Activated T-cell treated with anti-CD3 and anti-CD28 coated beads, Interleukin-2, amount 50 U/mL, for 4 hours (primary cell): Measurements from ENCODE around the gene RELL2. TPM values are rescaled to one million over a fixed set of nuclear protein-coding genes. Genes with fewer than 3 reads are reported as not detected.

Experiments used
- ATAC-seq, 2 donors: fragments of 200-7000 bp; cut with Tn5 transposase; one replicate each; pipeline ENCODE4 v1.10.0; 2021
- DNase-seq: peaks from one replicate; pipeline ENCODE4 v3.0.0-alpha.2; 2020
- H3K27me3 Mint-ChIP-seq: one replicate; pipeline ENCODE4 v1.8.0; 2021; ENCODE audit warnings: low read depth, mixed read lengths
- H3K36me3 Mint-ChIP-seq: one replicate; pipeline ENCODE4 v1.8.0; 2022; ENCODE audit warnings: mixed read lengths; ENCODE audit not compliant: insufficient read depth
- H3K4me1 Mint-ChIP-seq: one replicate; pipeline ENCODE4 v1.8.0; 2021; ENCODE audit warnings: low read depth, mixed read lengths
- H3K4me3 Mint-ChIP-seq: one replicate; pipeline ENCODE4 v1.8.0; 2021; ENCODE audit warnings: mild to moderate bottlenecking, moderate library complexity, mixed read lengths
- H3K9me3 Mint-ChIP-seq: one replicate; pipeline ENCODE4 v1.8.0; 2021; ENCODE audit warnings: mixed read lengths
- total RNA-seq, 3 donors: library from RNA; stranded (reverse); gene quantifications; one replicate each; pipeline ENCODE4 v1.2.1, GENCODE V29; 2021

The RELL2 gene
- total RNA-seq, 3 donors from 2014 or later: 25.8 to 30.4 (median 29.5) TPM

DNA sequence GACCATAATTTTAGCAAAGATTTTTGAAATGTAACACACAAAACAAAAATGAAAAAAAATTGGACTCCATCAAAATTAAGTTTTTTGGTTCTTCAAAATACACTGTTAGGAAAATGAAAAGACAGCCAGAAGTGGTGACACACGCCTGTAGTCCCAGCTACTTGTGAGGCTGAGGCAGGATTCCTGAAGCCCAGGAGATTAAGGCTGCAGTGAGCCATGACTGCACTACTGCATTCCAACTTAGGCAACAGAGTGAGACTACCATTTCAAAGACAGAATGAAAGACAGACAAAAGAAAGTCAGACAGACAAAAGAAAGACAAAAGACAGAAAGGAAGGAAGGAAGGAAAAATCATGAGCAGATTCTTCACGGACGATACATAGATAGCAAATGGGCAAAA is 25.5 kb upstream of the RELL2 start:
- ATAC-seq (no peak), DNase-seq (no peak)
- Mint-ChIP-seq H3K27me3 (no peaks in the 10 kb centered on the region), H3K4me1 (peaks cover 81% of the 10 kb centered on the region), H3K4me3 (peak overlapping the region; percentile 50), H3K9me3 (no peaks in the 10 kb centered on the region), H3K36me3 (peaks cover 20% of the 10 kb centered on the region)

DNA sequence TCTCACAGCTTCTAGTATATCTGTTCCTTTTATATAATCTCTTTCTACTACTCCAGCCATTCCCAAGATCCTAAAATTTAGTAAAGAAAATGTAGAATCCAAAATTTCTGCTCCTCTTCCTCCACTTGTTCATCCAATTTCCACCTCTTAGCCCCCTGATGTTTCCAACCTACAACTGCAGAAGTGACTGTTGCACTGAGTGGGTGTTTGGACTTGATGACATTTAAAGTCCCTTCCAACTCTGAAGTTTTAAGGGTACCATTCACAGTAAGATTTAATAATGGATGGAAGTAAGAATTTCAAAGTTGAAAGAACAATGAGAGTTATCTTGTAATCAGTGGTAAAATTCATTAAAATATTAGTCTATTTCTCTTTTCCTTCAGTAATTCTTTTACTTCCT is 23.5 kb upstream of the RELL2 start:
- Mint-ChIP-seq H3K4me1 (peaks cover 72% of the 10 kb centered on the region), H3K9me3 (no peaks in the 10 kb centered on the region), H3K4me3 (peak overlapping the region; percentile 60), H3K36me3 (peaks cover 16% of the 10 kb centered on the region), H3K27me3 (no peaks in the 10 kb centered on the region)
- ATAC-seq (no peak), DNase-seq (no peak)

DNA sequence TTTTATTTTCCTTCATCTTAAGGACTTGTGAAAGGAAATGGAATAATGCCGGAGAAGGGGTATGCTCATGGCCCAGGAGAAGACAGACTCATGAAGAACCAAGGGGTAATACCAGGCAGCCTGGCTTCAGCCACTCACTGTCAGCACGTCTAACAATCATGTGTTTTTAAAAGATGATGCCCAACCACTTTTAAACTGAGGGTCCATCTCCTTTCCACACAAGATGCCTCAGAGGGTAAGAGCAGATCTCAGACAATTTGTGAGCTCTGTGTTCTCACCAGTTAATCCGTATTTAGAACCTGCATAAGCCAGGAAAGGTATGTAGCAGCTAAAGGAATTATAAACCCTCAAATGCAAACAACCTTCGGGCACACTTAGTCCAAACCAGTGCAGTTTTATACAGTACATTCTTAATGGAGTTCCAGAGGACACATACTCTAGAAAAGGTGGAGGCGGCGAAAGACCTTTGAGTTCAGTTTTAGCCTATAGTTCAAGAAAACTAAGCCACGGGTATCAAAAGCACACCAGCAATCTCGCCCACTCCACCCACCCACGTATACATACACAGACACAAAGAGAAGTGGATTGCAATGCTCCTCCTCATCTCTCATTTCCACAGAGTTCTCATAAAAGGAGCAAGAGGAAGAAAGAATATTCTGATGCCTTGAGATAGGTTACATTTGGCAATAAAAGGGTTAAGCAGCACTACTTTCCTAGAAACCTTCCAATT is 20.6 kb upstream of the RELL2 start:
- Mint-ChIP-seq H3K36me3 (peaks cover 10% of the 10 kb centered on the region), H3K4me1 (peaks cover 56% of the 10 kb centered on the region), H3K27me3 (no peaks in the 10 kb centered on the region), H3K4me3 (peak overlapping the region; percentile 99), H3K9me3 (no peaks in the 10 kb centered on the region)
- DNase-seq: peak; percentile 41
- ATAC-seq: no peak

DNA sequence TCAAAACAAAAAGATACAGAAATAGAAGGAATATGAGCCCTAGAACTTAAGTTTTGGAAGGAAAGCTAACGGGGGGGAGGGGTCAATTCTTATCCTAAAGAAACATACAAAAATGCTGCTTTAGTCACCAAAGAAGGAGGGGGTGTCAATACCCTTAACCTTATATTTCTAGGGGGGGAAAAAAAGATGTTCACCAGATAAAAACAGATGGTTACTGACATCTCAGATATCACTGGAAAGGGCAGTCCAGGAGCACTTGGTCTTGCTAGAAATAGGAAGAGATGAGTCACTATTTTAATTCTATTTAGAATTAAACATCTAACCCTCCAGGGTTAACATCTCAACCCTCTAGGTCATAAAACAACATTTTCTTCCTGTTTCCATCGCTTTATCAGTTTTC is 19.7 kb upstream of the RELL2 start:
- no peak for ATAC-seq
- Mint-ChIP-seq H3K4me3 (peak overlapping the region; percentile 99), H3K4me1 (peaks cover 54% of the 10 kb centered on the region), H3K9me3 (no peaks in the 10 kb centered on the region), H3K36me3 (peaks cover 13% of the 10 kb centered on the region), H3K27me3 (no peaks in the 10 kb centered on the region)
- DNase-seq: no peak

DNA sequence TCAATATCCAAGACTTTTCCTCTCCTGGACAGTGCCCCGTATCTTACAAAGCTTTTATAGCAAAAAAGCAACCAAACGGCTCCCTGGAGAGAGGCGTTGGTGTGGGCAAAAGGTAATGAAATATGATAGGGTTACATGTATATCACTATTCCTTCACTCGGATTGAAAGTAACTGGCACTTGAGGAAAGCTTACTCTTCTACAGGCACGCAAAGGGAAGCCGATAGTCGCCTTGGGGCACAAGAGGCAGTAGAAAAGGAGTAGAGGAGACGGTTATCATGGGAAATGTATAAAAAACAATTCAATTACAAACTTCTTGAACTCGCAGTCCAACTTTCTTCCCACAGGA is 19.1 kb upstream of the RELL2 start:
- DNase-seq (no peak), ATAC-seq (no peak)
- Mint-ChIP-seq H3K4me3 (peak overlapping the region; percentile 99), H3K4me1 (peaks cover 51% of the 10 kb centered on the region), H3K27me3 (no peaks in the 10 kb centered on the region), H3K9me3 (no peaks in the 10 kb centered on the region), H3K36me3 (peaks cover 13% of the 10 kb centered on the region)

DNA sequence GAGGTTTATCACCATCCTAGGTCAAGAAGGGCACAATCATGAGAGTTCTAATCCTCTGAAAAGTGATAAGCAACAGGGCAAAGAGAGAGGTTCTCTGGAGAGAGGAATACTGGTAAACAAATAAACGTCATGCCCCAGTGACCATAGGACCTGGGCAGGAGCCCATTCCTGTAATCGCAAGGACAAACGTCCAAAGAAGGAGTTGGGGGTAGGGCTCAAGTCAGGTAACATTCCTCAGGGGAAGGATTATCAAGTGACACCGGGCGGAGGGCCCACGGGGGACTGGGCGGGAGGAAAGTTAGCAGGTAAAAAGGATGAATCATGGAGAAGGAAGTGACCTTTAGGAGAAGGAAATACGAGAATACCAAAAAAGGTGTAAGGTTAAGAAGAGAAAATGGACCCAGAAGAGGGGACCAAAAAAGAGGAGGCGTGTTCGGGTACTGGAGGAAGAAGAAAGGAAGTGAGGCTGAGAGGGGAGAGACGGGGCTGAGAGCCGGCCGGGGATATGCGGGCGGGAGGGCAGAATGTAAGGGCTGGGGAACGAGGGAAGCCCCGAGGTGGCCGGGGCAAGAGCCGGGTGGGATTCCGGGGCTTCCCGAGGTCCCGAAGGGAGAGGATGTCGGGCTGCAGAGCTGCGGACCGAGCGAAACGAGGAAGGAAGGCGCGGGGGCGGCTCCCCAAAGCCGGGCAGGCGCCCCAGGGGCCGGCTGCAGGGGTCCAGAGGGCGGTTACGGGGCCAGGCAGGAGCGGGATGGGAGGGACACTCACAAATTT is 18.6 kb upstream of the RELL2 start:
- H3K4me1 Mint-ChIP-seq: peaks cover 51% of the 10 kb centered on the region
- H3K9me3 Mint-ChIP-seq: no peaks in the 10 kb centered on the region
- no peaks in the 10 kb centered on the region for H3K27me3 Mint-ChIP-seq
- ATAC-seq (peak; percentile 47 to 49), DNase-seq (peak; percentile 54)
- H3K36me3 Mint-ChIP-seq: peaks cover 15% of the 10 kb centered on the region
- peak overlapping the region; percentile 99 for H3K4me3 Mint-ChIP-seq

DNA sequence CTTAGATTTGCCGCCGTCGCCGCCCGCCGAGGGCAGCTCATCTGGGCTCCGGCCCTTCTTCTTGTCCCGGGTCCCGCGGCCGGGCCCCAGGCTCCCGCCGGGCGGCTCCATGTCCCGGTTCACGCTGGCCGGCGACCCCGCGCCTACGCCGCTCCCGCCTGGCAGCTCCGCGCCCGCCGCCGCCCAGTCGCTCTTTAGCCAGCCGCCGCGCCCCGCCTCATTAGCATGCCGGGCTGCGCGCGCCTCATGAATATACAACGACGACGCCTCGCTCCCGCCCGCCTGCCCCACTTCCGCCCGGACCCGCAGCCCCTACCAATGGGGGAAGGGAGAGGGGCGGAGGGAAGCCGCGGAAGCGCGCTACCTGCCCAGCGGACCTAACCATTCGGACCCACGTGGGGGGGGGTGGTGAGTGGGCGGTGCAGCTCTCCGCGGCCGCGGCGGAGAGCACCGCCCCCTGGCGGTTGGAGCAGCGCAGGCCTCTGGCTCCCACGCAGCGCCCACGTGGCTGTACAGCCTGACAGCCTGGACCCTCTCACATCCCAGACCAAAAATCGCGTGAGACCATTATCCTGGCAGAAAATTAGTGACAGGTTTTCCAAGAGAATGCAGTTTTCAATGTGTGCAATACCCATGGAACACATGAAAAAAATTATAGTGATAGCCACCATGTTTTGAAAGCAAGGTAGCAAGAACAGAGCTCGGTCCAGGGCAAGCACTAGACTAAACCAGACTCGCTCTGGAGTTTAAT is 17.8 kb upstream of the RELL2 start, which contains the start of gene DIAPH1:
DIAPH1 (minus strand) TSS at position 197 of the 751 bp plus-strand sequence; CDS start at position 111, 86 bp downstream.
- peaks cover 51% of the 10 kb centered on the region for H3K4me1 Mint-ChIP-seq
- H3K36me3 Mint-ChIP-seq: peaks cover 21% of the 10 kb centered on the region
- H3K27me3 Mint-ChIP-seq: no peaks in the 10 kb centered on the region
- ATAC-seq: peak; percentile 93
- H3K9me3 Mint-ChIP-seq: no peaks in the 10 kb centered on the region
- H3K4me3 Mint-ChIP-seq: peak within 1 kb of the TSS; percentile 99
- DNase-seq: peak; percentile 99

DNA sequence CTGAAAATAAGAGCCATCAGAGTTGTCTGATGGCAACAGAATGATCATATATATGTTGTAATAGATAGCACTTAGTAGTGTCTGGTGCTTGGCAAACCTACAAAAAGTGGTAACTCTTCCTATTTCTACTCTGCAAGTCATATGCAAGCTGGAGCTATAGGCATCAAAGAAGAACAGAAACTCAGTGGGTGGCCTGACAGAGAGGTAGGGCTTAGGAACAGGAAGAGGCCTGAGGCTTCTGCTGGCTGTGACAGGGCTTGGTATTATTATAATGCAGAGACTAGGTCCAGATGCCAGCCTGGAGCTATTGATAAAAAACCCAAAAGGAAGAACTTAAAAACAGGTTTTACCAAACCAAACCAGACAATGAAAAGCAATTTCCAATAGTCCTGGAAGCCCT is 13.6 kb upstream of the RELL2 start:
- Mint-ChIP-seq H3K27me3 (no peaks in the 10 kb centered on the region), H3K4me3 (peak overlapping the region; percentile 56), H3K9me3 (no peaks in the 10 kb centered on the region), H3K36me3 (peaks cover 42% of the 10 kb centered on the region), H3K4me1 (peaks cover 25% of the 10 kb centered on the region)
- ATAC-seq (peak; percentile 15 to 24), DNase-seq (no peak)

DNA sequence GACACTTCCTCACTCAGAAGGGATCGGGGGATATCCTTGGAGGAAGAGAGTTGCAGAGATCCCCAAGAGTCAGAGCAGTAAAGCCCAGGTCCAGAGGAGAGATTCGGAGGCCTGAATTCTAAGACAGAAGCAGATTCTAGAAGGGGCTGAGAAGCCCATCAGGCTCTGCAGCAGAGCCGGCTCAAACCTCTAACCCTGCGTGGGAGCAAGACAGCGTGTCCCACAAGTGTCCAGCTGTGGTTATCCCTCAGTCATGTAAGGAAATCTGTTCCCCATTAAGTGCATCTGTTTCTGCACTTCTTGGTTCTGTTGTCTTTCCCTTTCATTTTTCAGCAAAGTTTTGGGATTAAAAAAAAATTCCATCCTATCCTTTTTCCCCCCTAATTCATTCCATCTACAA is 13.2 kb upstream of the RELL2 start:
- Mint-ChIP-seq H3K36me3 (peaks cover 46% of the 10 kb centered on the region), H3K4me3 (peak overlapping the region; percentile 56)

DNA sequence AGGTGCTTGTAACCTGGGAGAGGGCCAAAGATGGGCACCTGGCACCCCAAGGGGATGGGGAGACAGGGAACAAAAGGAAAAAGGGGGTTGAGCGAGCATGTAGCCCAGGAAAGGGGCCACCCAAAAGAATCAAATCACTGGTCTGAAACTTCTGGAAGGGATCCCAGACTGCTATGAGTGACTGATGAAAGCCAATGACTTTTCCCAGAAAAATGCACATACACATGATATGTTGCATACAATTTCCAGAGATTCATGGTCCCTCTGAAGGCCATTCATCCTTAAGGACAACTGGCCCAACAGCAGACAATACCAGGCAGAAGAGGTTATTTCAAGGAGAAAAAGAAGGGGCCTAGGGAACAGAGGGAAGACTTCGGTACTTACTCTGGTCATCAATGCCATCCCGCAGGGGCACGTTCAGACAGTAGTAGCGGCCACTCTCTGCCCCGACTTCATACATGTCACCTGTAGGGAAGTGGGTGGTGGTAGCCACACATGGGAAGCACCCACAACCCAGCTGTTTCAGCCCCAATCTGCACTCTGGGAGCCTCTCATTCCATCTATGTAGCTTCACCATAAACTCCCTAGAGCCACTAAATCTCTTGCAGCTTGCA is 8.5 kb upstream of the RELL2 start:
- Mint-ChIP-seq H3K4me3 (no peak overlapping the region), H3K36me3 (peaks cover 46% of the 10 kb centered on the region)

More for the DNA sequence above, 13.2 kb upstream of the RELL2 start:
- no peak for ATAC-seq
- Mint-ChIP-seq H3K9me3 (no peaks in the 10 kb centered on the region), H3K4me1 (peaks cover 25% of the 10 kb centered on the region), H3K27me3 (no peaks in the 10 kb centered on the region)
- no peak for DNase-seq

DNA sequence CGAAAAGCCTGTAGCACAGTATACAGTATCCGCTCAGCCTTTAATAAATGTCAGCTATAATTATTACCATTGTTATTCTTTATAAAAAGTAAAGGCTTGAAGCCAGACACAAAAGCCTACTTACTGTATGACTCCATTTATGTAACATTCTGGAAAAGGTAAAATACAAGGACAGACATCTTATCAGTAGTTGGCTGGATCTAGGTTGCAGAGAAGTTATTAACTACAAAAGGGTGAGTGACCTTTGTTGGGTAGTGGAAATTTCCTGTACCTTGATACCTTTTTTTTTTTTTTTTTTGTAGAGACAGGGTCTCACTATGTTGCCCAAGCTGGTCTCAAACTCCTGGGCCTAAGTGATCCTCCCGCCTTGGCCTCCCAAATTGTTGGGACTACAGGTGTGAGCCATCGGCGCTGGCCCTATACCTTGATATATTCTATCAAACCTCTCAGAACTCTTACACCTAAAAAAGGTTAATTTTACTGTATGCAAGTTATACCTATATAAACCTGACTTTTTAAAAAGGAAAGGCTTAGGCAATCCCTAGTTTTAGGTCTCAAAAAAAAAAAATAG is 6.1 kb upstream of the RELL2 start:
- no peak for ATAC-seq
- Mint-ChIP-seq H3K9me3 (no peaks in the 10 kb centered on the region), H3K4me1 (peaks cover 22% of the 10 kb centered on the region), H3K4me3 (no peak overlapping the region), H3K27me3 (no peaks in the 10 kb centered on the region), H3K36me3 (peaks cover 37% of the 10 kb centered on the region)
- DNase-seq: no peak

More for the DNA sequence above, 8.5 kb upstream of the RELL2 start:
- Mint-ChIP-seq H3K27me3 (no peaks in the 10 kb centered on the region), H3K9me3 (no peaks in the 10 kb centered on the region), H3K4me1 (peaks cover 10% of the 10 kb centered on the region)
- ATAC-seq: no peak
- no peak for DNase-seq

DNA sequence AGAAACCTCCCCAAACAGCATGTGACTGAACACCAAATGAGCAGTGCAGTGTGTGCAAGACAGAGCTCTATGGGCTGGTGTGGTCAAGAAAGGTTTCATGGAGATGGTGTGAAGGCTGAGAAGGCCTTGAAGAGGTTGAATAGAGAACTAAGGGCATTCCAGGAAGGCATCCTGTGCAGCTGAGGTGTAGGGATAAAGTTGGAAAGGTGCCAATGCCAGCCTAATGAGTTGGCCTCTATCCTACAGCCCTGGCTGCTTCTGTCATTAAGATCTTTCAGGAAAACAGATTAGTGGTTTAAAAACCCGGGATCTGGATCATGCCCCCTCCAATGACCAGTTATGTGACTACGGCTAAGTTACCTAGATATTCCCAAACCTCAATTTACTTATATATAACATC is 4.1 kb upstream of the RELL2 start:
- H3K27me3 Mint-ChIP-seq: peaks cover 1% of the 10 kb centered on the region
- H3K4me1 Mint-ChIP-seq: peaks cover 29% of the 10 kb centered on the region
- DNase-seq (no peak), ATAC-seq (no peak)
- H3K4me3 Mint-ChIP-seq: no peak overlapping the region
- H3K36me3 Mint-ChIP-seq: peaks cover 26% of the 10 kb centered on the region
- no peaks in the 10 kb centered on the region for H3K9me3 Mint-ChIP-seq

DNA sequence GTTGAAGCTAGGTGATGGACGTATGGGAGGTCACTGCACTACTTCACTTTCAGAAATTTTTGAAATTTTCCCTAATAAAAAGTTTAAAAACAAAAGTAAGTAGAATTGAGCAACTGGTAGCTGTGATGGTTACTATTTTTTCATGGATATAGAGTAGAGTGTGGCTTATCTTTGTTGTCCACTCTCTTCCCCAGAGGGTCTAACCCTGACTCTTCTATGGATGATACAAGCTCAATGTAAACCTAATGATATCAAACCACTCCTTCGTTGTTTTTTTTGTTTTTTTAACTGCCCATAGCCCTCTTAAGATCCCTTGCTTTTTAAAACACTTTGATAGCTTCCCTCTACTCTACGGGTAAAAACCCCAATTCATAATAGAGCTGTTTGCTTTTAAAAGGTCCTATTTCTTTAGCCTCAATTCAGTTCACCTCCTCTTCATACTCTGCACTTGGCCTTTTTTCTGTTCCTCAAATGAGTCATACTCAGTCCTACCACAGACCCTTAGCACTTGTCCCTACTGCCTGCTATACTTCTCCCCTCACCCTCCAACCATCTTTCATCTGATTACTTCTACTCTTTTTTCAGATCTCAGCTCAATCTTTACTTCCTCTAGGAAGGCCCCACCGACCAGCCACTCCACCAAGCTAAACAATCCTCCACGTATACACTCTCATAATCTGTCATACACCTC is 2.8 kb upstream of the RELL2 start:
- H3K4me1 Mint-ChIP-seq: peaks cover 35% of the 10 kb centered on the region

More for the DNA sequence above, 2.8 kb upstream of the RELL2 start:
- Mint-ChIP-seq H3K9me3 (no peaks in the 10 kb centered on the region), H3K27me3 (peaks cover 1% of the 10 kb centered on the region), H3K4me3 (peak overlapping the region; percentile 4), H3K36me3 (peaks cover 13% of the 10 kb centered on the region)
- ATAC-seq: no peak
- no peak for DNase-seq
